Measurements from ENCODE around the gene HGS. TPM values are rescaled to one million over a fixed set of nuclear protein-coding genes. Genes with fewer than 3 reads are reported as not detected.
"Not testable (repeated sequence)": the region's sequence is repeated elsewhere in the genome, so short reads cannot be mapped to it uniquely, and the experiment has no call there.

Gene HGS
- polyA plus RNA-seq, 3 donors: 19.3 to 200 (median 28.0) TPM

GRCh38 chr17:81737947-81738800 is 54.4 kb downstream of the HGS start:
- Histone ChIP-seq H3K36me3 (replicated peaks in 1 of 2; ENCODE audit: control insufficient read depth in 1 of 2, insufficient read depth in 2 of 2, low read length in 2 of 2) (no peaks in the 10 kb centered on the region), H3K4me1 (ENCODE audit: control insufficient read depth in 1 of 2, insufficient read depth in 2 of 2, low read length in 2 of 2) (peaks cover 13 to 24% of the 10 kb centered on the region in 2 donors), H3K4me3 (replicated peaks in 1 of 3; ENCODE audit: low read depth in 2 of 3, low read length in 3 of 3) (no peak overlapping the region), H2AFZ (ENCODE audit: insufficient read depth, low read depth, low read length, poor library complexity, severe bottlenecking) (no peak overlapping the region), H4K20me1 (ENCODE audit: insufficient read depth, low read length) (no peaks in the 10 kb centered on the region), H3K4me2 (replicated peaks; ENCODE audit: extremely low read depth, low read length, poor library complexity, severe bottlenecking) (no peak overlapping the region), H3K9ac (ENCODE audit: insufficient read depth, low read length, poor library complexity, severe bottlenecking) (no peak overlapping the region), H3K9me3 (replicated peaks in 1 of 2; ENCODE audit: control insufficient read depth in 1 of 2, insufficient read depth in 1 of 2, low read length in 2 of 2) (no peaks in the 10 kb centered on the region), H3K79me2 (ENCODE audit: insufficient read depth, low read length) (no peaks in the 10 kb centered on the region), H3K27ac (ENCODE audit: low read depth in 1 of 2, low read length in 2 of 2) (no peak overlapping the region), H3K27me3 (ENCODE audit: control insufficient read depth in 2 of 2, insufficient read depth in 2 of 2, low read length in 2 of 2) (peaks cover 0 to 18% of the 10 kb centered on the region in 2 donors)
- Mint-ChIP-seq H3K4me3 (no peak overlapping the region), H3K4me1 (peaks cover 18% of the 10 kb centered on the region), H3K36me3 (no peaks in the 10 kb centered on the region), H3K27ac (peak overlapping the region in 2 of 7 donors; percentile 24 to 72), H3K9me3 (peaks cover 0 to 3% (median 0%) of the 10 kb centered on the region in 7 donors), H3K27me3 (ENCODE audit: low read depth in 3 of 3) (peaks cover 19 to 35% (median 29%) of the 10 kb centered on the region in 3 donors)
- DNase-seq: no peak
- intact Hi-C loops (cut with micrococcal nuclease): no loop called here
- WGBS (ENCODE audit: insufficient coverage): 96% methylated on average over 27 of the region's 31 CpGs
- TF ChIP-seq, protein P1, sequence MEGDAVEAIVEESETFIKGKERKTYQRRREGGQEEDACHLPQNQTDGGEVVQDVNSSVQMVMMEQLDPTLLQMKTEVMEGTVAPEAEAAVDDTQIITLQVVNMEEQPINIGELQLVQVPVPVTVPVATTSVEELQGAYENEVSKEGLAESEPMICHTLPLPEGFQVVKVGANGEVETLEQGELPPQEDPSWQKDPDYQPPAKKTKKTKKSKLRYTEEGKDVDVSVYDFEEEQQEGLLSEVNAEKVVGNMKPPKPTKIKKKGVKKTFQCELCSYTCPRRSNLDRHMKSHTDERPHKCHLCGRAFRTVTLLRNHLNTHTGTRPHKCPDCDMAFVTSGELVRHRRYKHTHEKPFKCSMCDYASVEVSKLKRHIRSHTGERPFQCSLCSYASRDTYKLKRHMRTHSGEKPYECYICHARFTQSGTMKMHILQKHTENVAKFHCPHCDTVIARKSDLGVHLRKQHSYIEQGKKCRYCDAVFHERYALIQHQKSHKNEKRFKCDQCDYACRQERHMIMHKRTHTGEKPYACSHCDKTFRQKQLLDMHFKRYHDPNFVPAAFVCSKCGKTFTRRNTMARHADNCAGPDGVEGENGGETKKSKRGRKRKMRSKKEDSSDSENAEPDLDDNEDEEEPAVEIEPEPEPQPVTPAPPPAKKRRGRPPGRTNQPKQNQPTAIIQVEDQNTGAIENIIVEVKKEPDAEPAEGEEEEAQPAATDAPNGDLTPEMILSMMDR (IDR thresholded peaks at IDR 0.05): no peak

DNA sequence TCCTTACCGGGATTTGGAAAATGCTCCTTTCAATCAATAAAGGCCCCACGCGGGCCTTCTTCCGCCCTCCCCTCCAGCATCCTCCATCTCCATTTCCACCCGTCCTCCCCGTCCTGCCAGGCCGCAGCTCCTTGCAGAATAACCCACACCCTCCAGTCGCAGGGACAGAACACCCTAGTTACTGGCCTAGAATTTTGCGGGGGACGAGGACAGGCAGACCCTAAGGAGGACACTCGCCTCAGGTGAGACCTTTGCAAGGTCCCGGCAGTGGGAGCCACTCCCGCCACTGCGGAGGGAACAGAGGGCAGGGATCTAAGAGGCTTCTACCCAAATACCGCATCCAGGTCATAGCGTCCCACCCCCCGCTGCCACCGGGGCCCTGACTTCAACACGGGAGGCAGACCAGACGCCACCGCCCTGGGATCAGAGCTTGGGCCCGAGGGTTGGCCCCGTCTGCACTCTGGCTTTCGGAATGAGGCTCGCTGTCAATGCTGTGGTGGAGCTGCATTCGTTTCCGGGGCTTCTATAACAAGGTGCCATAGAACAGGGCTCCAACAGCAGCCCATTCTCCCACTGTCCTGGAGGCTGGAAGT is 55.1 kb downstream of the HGS start:
- Histone ChIP-seq H3K4me2 (replicated peaks; ENCODE audit: extremely low read depth, low read length, poor library complexity, severe bottlenecking) (no peak overlapping the region), H2AFZ (ENCODE audit: insufficient read depth, low read depth, low read length, poor library complexity, severe bottlenecking) (no peak overlapping the region), H3K4me1 (ENCODE audit: control insufficient read depth in 1 of 2, insufficient read depth in 2 of 2, low read length in 2 of 2) (peaks cover 13 to 20% of the 10 kb centered on the region in 2 donors), H3K36me3 (replicated peaks in 1 of 2; ENCODE audit: control insufficient read depth in 1 of 2, insufficient read depth in 2 of 2, low read length in 2 of 2) (no peaks in the 10 kb centered on the region), H4K20me1 (ENCODE audit: insufficient read depth, low read length) (no peaks in the 10 kb centered on the region), H3K27ac (ENCODE audit: low read depth in 1 of 2, low read length in 2 of 2) (no peak overlapping the region), H3K9me3 (replicated peaks in 1 of 2; ENCODE audit: control insufficient read depth in 1 of 2, insufficient read depth in 1 of 2, low read length in 2 of 2) (no peaks in the 10 kb centered on the region), H3K9ac (ENCODE audit: insufficient read depth, low read length, poor library complexity, severe bottlenecking) (no peak overlapping the region), H3K27me3 (ENCODE audit: control insufficient read depth in 2 of 2, insufficient read depth in 2 of 2, low read length in 2 of 2) (peaks cover 0 to 18% of the 10 kb centered on the region in 2 donors), H3K79me2 (ENCODE audit: insufficient read depth, low read length) (no peaks in the 10 kb centered on the region), H3K4me3 (replicated peaks in 1 of 3; ENCODE audit: low read depth in 2 of 3, low read length in 3 of 3) (no peak overlapping the region)
- no peaks in the 10 kb centered on the region for H3K36me3 Mint-ChIP-seq
- TF ChIP-seq, protein P1 (IDR thresholded peaks at IDR 0.05): no peak
- WGBS (ENCODE audit: insufficient coverage): 94% methylated on average over 24 of the region's 27 CpGs
- peaks cover 16% of the 10 kb centered on the region for H3K4me1 Mint-ChIP-seq
- intact Hi-C loops (cut with micrococcal nuclease): no loop called here
- no peak for DNase-seq
- peaks cover 19 to 30% (median 27%) of the 10 kb centered on the region in 3 donors for H3K27me3 Mint-ChIP-seq (ENCODE audit: low read depth in 3 of 3)
- H3K4me3 Mint-ChIP-seq: no peak overlapping the region
- peaks cover 0 to 3% (median 0%) of the 10 kb centered on the region in 7 donors for H3K9me3 Mint-ChIP-seq
- no peak overlapping the region for H3K27ac Mint-ChIP-seq

DNA sequence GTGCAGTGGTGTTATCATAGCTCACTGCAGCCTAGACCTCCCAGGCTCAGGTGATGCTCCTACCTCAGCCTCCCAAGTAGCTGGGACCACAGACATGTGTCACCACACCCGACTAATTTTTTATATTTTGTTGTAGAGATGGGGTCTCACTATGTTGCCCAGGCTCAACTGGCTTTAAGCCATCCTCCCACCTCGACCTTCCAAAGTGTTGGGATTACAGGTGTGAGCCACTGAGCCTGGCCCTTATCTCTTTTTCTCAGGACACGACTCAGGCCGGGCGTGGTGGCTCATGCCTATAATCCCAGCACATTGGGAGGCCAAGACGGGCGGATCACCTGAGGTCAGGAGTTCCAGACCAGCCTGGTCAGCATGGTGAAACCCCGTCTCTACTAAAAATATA is 55.8 kb downstream of the HGS start:
- peaks cover 13 to 18% of the 10 kb centered on the region in 2 donors for H3K4me1 ChIP-seq (ENCODE audit: control insufficient read depth in 1 of 2, insufficient read depth in 2 of 2, low read length in 2 of 2)
- H3K79me2 ChIP-seq (ENCODE audit: insufficient read depth, low read length); H3K9ac ChIP-seq (ENCODE audit: insufficient read depth, low read length, poor library complexity, severe bottlenecking); H4K20me1 ChIP-seq (ENCODE audit: insufficient read depth, low read length); H3K9me3 ChIP-seq (replicated peaks in 1 of 2; ENCODE audit: control insufficient read depth in 1 of 2, insufficient read depth in 1 of 2, low read length in 2 of 2); H3K4me2 ChIP-seq (replicated peaks; ENCODE audit: extremely low read depth, low read length, poor library complexity, severe bottlenecking); H3K4me3 Mint-ChIP-seq; H3K36me3 Mint-ChIP-seq; H2AFZ ChIP-seq (ENCODE audit: insufficient read depth, low read depth, low read length, poor library complexity, severe bottlenecking); DNase-seq; H3K4me3 ChIP-seq (replicated peaks in 1 of 3; ENCODE audit: low read depth in 2 of 3, low read length in 3 of 3); H3K27ac ChIP-seq (ENCODE audit: low read depth in 1 of 2, low read length in 2 of 2); H3K9me3 Mint-ChIP-seq; intact Hi-C loops (cut with micrococcal nuclease); H3K27ac Mint-ChIP-seq; H3K36me3 ChIP-seq (replicated peaks in 1 of 2; ENCODE audit: control insufficient read depth in 1 of 2, insufficient read depth in 2 of 2, low read length in 2 of 2): not testable (repeated sequence)
- H3K4me1 Mint-ChIP-seq: peaks cover 16% of the 10 kb centered on the region
- peaks cover 0 to 18% of the 10 kb centered on the region in 2 donors for H3K27me3 ChIP-seq (ENCODE audit: control insufficient read depth in 2 of 2, insufficient read depth in 2 of 2, low read length in 2 of 2)
- peaks cover 19 to 30% (median 27%) of the 10 kb centered on the region in 3 donors for H3K27me3 Mint-ChIP-seq (ENCODE audit: low read depth in 3 of 3)
- 96% methylated on average over 4 of the region's 8 CpGs for WGBS (ENCODE audit: insufficient coverage)
